ENCODE measurements around the gene TIMM44. TPM values are rescaled to one million over a fixed set of nuclear protein-coding genes. Genes with fewer than 3 reads are reported as not detected.

TIMM44 gene, protein sequence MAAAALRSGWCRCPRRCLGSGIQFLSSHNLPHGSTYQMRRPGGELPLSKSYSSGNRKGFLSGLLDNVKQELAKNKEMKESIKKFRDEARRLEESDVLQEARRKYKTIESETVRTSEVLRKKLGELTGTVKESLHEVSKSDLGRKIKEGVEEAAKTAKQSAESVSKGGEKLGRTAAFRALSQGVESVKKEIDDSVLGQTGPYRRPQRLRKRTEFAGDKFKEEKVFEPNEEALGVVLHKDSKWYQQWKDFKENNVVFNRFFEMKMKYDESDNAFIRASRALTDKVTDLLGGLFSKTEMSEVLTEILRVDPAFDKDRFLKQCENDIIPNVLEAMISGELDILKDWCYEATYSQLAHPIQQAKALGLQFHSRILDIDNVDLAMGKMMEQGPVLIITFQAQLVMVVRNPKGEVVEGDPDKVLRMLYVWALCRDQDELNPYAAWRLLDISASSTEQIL
- total RNA-seq: 34.2 TPM

DNA sequence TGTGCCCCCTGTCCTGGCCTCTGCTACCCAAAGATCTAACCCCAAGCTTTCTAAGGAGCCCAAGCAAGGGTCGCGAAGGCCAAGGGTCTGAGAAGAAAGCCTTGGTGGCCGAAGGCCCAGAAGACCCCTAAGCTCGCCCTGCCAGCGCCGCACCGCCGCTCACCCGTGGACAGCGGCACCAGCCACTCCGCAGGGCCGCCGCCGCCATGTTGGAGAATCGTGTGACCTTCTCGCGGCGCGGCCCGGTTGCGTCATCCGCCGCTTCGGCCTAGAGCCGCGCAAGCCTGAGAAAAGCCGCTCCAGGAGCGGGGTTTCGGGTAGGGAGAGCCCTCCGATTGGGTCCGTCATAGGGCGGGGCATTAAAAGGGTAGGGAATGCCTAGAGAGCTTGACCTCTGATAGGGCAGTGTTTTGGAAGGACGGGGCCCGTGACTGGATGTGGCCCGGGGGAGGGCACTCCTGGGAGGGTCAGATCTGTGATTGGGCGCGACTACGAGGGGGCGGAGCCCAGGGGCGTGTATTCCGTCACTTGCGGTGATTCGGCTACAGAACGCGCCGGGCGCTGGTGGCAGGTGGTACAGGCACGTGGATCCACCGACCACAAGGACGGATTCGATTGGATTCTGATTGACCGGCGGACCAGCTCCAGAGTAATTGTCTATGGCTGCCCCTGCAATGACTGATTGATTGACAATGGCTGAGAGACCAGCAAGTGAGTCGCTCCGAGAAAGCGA is at the start of gene TIMM44:
TSS of gene TIMM44 (minus strand) at position 223 of the 733 bp plus-strand sequence. CDS start at position 208, 15 bp downstream.
- no peaks in the 10 kb centered on the region for H3K27me3 ChIP-seq (ENCODE audit: insufficient read depth, low read length)
- no peaks in the 10 kb centered on the region for H3K9me3 ChIP-seq (ENCODE audit: low read depth, low read length)
- H3K4me1 ChIP-seq (ENCODE audit: insufficient read depth, low read length): peaks cover 22% of the 10 kb centered on the region
- peak within 1 kb of the TSS; percentile 73 for H3K4me3 ChIP-seq (ENCODE audit: low read length)

DNA sequence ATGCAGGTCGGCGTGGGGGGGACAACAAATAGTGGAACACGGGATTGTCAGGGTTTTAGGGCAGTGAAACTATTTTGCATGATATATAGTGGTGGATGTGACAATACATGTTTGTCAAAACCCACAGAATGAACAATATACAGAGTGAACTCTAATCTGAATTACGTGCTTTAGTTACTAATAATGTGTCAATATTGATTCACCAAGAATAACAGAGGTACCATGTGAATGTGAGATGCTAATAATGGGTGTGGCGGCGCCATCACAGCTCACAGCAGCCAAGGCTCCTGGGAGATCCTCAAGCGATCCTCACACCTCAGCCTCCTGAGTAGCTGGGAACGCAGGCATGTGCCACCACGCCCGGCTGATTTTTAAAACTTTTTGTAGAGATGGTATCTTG is 49.1 kb upstream of the TIMM44 start:
- Histone ChIP-seq H3K4me1 (ENCODE audit: insufficient read depth, low read length) (peaks cover 8% of the 10 kb centered on the region), H3K4me3 (ENCODE audit: low read length) (no peak overlapping the region), H3K9me3 (ENCODE audit: low read depth, low read length) (no peaks in the 10 kb centered on the region), H3K27me3 (ENCODE audit: insufficient read depth, low read length) (no peaks in the 10 kb centered on the region)

DNA sequence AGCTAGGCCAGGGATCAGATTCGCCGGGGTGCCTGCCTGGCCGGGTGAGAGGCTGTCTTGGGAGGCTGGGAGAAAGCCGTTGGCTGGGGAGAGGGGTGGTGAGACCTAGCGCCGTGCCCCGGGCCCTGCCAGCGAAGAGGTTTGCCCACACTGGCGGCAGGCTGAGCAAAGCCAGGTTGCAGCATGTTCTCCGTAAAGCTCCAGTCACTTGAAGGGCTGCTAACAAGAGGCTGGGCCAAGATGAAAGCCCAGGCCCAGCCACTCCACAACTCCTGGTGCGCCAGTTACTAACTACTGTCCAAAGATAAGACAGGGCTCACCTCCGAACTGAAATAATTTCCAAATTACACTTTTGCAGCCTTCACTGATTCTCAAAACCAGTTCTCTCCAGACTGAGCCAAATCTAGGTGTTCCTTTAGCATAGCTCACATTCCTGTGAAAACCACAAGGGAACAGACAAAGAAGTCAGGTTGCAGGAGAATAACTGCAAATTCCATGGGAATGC is 45.7 kb upstream of the TIMM44 start:
- no peak overlapping the region for H3K4me3 ChIP-seq (ENCODE audit: low read length)
- peaks cover 2% of the 10 kb centered on the region for H3K4me1 ChIP-seq (ENCODE audit: insufficient read depth, low read length)
- no peaks in the 10 kb centered on the region for H3K9me3 ChIP-seq (ENCODE audit: low read depth, low read length)
- H3K27me3 ChIP-seq (ENCODE audit: insufficient read depth, low read length): no peaks in the 10 kb centered on the region

DNA sequence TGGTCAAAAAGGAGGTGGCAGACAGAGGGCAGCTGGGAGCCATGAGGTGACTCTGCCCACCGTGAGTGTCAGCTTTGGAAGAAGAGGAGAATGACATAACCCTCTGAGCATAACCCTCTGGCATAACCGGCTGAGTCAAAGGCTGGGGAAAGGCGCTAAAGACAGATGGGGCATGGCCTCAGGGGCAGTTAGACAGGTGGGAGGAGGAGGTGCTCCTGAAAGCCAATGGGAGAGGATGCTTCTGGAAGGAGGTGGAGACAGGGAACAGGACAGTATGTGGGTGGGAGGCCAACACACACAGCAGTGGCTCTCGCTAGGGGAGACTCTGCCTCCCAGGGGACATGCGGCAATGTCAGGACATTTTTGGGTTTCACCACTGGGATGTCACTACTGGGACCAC is 44.8 kb upstream of the TIMM44 start:
- no peaks in the 10 kb centered on the region for H3K4me1 ChIP-seq (ENCODE audit: insufficient read depth, low read length)
- no peaks in the 10 kb centered on the region for H3K9me3 ChIP-seq (ENCODE audit: low read depth, low read length)
- H3K4me3 ChIP-seq (ENCODE audit: low read length): no peak overlapping the region
- H3K27me3 ChIP-seq (ENCODE audit: insufficient read depth, low read length): no peaks in the 10 kb centered on the region

DNA sequence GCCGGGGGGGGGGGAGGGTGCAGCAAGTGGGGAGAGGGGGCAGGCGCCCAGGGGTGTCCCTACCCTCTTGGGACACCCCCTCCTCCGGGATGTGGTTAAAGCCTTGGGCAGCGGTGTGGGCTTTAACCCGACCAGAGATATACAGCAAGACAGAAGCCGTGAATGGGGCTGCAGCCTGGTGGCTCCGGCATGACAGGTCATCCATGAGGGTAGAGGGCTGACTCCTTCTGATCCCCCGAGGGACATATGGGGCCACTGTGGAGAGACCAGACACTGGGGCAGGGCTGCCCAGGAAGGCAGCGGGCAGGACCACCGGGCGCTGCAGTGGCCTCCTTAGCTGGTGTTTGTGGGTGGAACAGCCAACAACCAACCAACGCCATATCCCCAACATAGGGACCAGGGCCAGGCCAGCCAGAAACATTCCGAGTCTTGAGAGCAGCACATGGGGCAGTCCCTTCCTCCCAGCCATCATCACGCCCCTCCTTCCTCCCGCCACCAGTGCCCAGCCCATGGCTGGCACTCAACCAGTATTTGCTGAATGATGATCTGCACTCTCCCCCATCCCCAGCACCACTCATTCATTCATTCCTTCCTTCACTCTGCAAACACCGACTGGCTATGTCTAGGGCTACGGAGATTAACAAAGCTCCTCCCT is 43.8 kb upstream of the TIMM44 start:
- Histone ChIP-seq H3K9me3 (ENCODE audit: low read depth, low read length) (no peaks in the 10 kb centered on the region), H3K4me3 (ENCODE audit: low read length) (no peak overlapping the region), H3K4me1 (ENCODE audit: insufficient read depth, low read length) (no peaks in the 10 kb centered on the region), H3K27me3 (ENCODE audit: insufficient read depth, low read length) (no peaks in the 10 kb centered on the region)

GRCh38 chr19:7986321-7987113 is 43.1 kb upstream of the TIMM44 start:
- H3K27me3 ChIP-seq (ENCODE audit: insufficient read depth, low read length): no peaks in the 10 kb centered on the region
- no peaks in the 10 kb centered on the region for H3K9me3 ChIP-seq (ENCODE audit: low read depth, low read length)
- no peak overlapping the region for H3K4me3 ChIP-seq (ENCODE audit: low read length)
- H3K4me1 ChIP-seq (ENCODE audit: insufficient read depth, low read length): no peaks in the 10 kb centered on the region

- no peaks in the 10 kb centered on the region for H3K4me1 ChIP-seq (ENCODE audit: insufficient read depth, low read length)
- no peak overlapping the region for H3K4me3 ChIP-seq (ENCODE audit: low read length)
- no peaks in the 10 kb centered on the region for H3K27me3 ChIP-seq (ENCODE audit: insufficient read depth, low read length)
- no peaks in the 10 kb centered on the region for H3K9me3 ChIP-seq (ENCODE audit: low read depth, low read length)
Measured at GRCh38 chr19:7985481-7985911, 42.0 kb upstream of the TIMM44 start.

DNA sequence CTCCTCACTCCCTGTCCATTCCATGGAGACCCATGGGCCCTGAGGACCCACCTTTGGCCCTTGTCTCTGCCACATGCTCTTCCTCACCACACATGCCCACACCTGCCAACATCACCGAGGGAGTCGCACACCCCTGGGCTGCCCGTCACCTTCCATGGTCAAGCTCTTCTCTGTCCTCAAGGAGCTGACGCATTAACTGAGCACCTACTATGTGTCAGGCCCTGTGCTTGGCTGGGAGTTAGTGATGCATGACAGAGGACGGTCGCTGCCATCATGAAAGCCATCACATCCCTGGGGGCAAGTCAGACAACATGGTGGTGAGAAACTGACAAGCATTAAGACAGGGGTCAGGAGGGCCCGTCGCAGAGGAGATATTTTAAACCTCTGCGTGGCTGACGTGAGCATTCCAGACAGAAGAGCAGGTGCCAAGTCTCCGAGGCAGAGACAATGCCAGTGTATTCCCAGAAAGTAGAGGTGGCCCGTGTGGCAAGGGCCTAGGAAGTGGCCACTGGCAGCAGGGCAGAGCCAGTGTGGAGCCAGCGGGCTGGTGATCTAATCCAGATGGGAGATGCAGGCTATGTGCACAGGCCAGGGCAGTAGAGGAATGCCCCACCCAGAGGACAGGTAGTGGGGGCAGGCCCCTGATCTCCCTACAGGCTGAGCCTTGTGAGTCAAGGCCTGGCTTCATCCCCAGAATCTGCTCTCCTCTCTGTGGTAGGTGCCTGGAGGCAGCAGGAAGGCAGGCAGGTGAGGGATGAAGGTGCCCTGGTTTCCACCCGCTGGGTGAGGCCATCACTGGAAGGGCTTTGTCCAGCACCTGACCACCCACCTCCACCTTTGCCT is 40.8 kb upstream of the TIMM44 start:
- H3K27me3 ChIP-seq (ENCODE audit: insufficient read depth, low read length): no peaks in the 10 kb centered on the region
- H3K4me1 ChIP-seq (ENCODE audit: insufficient read depth, low read length): no peaks in the 10 kb centered on the region
- no peak overlapping the region for H3K4me3 ChIP-seq (ENCODE audit: low read length)
- H3K9me3 ChIP-seq (ENCODE audit: low read depth, low read length): no peaks in the 10 kb centered on the region

DNA sequence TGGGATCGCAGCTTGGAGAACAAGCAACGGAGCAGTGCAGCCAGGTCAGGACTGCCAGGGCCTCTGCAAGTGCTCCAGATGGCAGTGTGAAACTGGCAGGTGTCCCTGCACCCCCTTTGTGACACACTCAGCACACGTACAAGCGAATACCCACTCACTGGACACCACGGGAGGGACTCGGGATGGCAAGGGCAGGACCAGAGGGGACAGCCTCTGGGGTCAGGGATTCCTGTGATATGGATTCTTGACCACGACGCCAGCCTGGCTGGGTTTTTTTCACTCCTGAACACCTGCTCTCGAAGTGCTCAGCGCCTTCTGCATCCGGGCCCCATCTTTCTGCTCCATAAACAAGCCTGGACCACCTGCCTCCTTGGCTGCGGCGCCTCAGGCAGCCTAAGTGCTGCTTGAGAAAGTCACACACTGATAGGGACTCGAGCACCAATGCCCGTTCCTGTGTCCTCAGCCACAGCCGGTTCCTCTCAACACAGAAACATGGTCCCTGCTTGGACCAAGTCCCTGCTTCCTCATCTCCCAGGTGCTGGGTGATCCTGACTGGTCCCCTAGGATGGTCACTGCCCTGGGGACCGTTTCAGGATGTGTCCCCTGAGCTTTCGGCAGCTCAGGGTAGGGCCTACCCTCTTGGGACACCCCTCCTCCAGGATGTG is 40.0 kb upstream of the TIMM44 start:
- H3K4me1 ChIP-seq (ENCODE audit: insufficient read depth, low read length): no peaks in the 10 kb centered on the region
- H3K4me3 ChIP-seq (ENCODE audit: low read length): no peak overlapping the region
- H3K27me3 ChIP-seq (ENCODE audit: insufficient read depth, low read length): no peaks in the 10 kb centered on the region
- H3K9me3 ChIP-seq (ENCODE audit: low read depth, low read length): no peaks in the 10 kb centered on the region

DNA sequence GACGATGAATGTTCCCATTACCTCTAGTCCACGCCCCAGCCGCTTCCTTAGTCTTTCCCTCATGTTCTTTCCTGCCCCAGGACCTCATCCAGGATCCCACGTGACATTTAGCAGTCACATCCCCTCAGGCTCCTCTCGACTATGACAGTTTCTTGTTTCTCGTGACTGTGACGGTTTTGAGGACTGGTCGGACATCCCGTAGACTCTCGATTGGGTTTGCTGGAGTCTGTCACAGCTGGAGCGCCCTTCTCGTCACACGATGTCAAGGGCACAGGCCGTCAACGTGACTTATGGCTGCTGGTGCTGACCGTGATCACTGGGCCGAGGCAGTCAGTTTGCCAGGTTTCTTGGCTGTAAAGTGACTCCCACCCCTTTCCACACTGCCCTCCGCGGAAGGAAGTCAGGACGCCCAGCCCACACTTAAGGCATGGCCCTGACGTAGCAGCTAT is 39.2 kb upstream of the TIMM44 start:
- Histone ChIP-seq H3K27me3 (ENCODE audit: insufficient read depth, low read length) (no peaks in the 10 kb centered on the region), H3K9me3 (ENCODE audit: low read depth, low read length) (no peaks in the 10 kb centered on the region), H3K4me1 (ENCODE audit: insufficient read depth, low read length) (no peaks in the 10 kb centered on the region), H3K4me3 (ENCODE audit: low read length) (no peak overlapping the region)

DNA sequence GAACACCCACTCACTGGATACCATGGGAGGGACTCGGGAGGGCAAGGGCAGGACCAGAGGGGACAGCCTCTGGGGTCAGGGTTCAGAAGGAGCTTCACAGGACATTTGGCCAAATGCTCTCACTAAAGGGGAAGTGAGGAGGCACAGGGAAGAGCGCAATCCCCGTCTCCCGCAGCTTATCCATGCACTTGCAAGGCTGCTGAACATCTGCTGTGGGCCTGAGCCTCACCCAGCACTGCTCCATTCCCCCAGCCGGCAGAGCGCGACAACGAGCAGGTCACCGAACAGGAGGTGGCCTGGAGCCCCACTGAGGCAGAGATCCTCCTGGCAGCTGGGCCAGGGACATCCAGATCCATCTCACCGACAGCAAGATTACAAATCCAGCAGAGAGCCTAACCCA is 38.6 kb upstream of the TIMM44 start:
- H3K4me1 ChIP-seq (ENCODE audit: insufficient read depth, low read length): no peaks in the 10 kb centered on the region
- no peaks in the 10 kb centered on the region for H3K27me3 ChIP-seq (ENCODE audit: insufficient read depth, low read length)
- H3K4me3 ChIP-seq (ENCODE audit: low read length): no peak overlapping the region
- no peaks in the 10 kb centered on the region for H3K9me3 ChIP-seq (ENCODE audit: low read depth, low read length)

GRCh38 chr19:7981661-7982060 is 38.2 kb upstream of the TIMM44 start:
- Histone ChIP-seq H3K4me3 (ENCODE audit: low read length) (no peak overlapping the region), H3K9me3 (ENCODE audit: low read depth, low read length) (no peaks in the 10 kb centered on the region), H3K27me3 (ENCODE audit: insufficient read depth, low read length) (no peaks in the 10 kb centered on the region), H3K4me1 (ENCODE audit: insufficient read depth, low read length) (no peaks in the 10 kb centered on the region)

DNA sequence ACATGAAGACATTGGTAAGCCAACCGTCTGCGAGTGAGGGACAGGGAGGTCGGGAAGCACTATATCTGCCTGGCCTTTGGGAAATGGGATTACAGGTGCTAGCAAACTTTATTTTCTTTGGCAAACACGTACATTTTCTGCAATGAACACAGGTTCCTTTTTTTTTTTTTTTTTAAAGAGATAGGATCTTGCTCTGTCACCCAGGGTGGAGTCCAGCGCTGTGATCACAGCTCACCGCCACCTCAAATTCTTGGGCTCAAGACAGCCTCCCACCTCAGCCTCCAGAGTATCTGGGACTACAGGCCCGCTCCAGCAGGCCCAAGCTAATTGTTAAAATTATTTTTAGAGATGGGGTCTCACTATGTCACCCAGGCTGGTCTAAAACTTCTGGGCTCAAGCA is 37.7 kb upstream of the TIMM44 start:
- H3K4me1 ChIP-seq (ENCODE audit: insufficient read depth, low read length): no peaks in the 10 kb centered on the region
- no peaks in the 10 kb centered on the region for H3K27me3 ChIP-seq (ENCODE audit: insufficient read depth, low read length)
- H3K9me3 ChIP-seq (ENCODE audit: low read depth, low read length): no peaks in the 10 kb centered on the region
- H3K4me3 ChIP-seq (ENCODE audit: low read length): no peak overlapping the region

Data from mononuclear cell (primary cell).